Tibial nerve (tissue), 4 donors: Measurements from ENCODE around the gene EIF5A2. TPM values are rescaled to one million over a fixed set of nuclear protein-coding genes. Genes with fewer than 3 reads are reported as not detected.
"Not testable (repeated sequence)": the region's sequence is repeated elsewhere in the genome, so short reads cannot be mapped to it uniquely, and the experiment has no call there.

Experiments
- DNase-seq, 2 donors: peaks; one replicate each; pipeline ENCODE4 v3.0.0-alpha.2; 2019; ENCODE audit warnings: low spot score in 2 of 2
- H3K27ac ChIP-seq, 4 donors: fragments of 200-600 bp; sonication (generic) in 3 of 4; one replicate each; pipeline ENCODE4 v1.5.1; 2017 to 2019; ENCODE audit warnings: mild to moderate bottlenecking in 1 of 4
- H3K27me3 ChIP-seq, 2 donors: fragments of 200-600 bp; sonication (generic) in 1 of 2; one replicate each; pipeline versions ENCODE4 v1.5.1 to v1.6.0; 2017 to 2019
- H3K36me3 ChIP-seq, 3 donors: fragments of 200-600 bp; sonication (generic); one replicate each; pipeline ENCODE4 v1.5.1; 2018 to 2019
- H3K4me1 ChIP-seq, 4 donors: fragments of 200-600 bp; sonication (generic) in 3 of 4; one replicate each; pipeline ENCODE4 v1.5.1; 2017 to 2019
- H3K4me3 ChIP-seq, 4 donors: fragments of 200-600 bp; sonication (generic) in 3 of 4; one replicate each; pipeline ENCODE4 v1.5.1; 2017 to 2019; ENCODE audit warnings: mild to moderate bottlenecking in 1 of 4, moderate library complexity in 1 of 4
- H3K9me3 ChIP-seq, 4 donors: fragments of 200-600 bp; sonication (generic) in 3 of 4; one replicate each; pipeline ENCODE4 v1.5.1; 2017 to 2019
- EP300 ChIP-seq, 2 donors: sonication (generic); formaldehyde crosslinking; IDR thresholded peaks; one replicate each; pipeline ENCODE4 v1.6.1; 2017; ENCODE audit warnings: antibody characterized with exemption in 2 of 2, mild to moderate bottlenecking in 1 of 2
- POLR2A ChIP-seq, 2 donors: fragments of 450-650 bp; IDR thresholded peaks; one replicate each; pipeline ENCODE4 v1.6.1; 2017; ENCODE audit warnings: antibody characterized with exemption in 2 of 2, mild to moderate bottlenecking in 2 of 2, moderate library complexity in 2 of 2
- WGBS, 2 donors: methylation state at CpG; one replicate each; pipeline ENCODE4 v1.1.5; 2018; 5-methylcytosine and 5-hydroxymethylcytosine counted together
- total RNA-seq, 4 donors: library from RNA; depleted of rRNA; stranded (reverse); fragments of >200 nt; gene quantifications; one replicate each; pipeline ENCODE4 v1.1.0, GENCODE V29; 2016
- TF ChIP-seq, protein P1 (sequence below), 5 experiments: fragments of 200-600 bp in 3 of 5; fragments of 450-650 bp in 2 of 5; sonication (generic) in 3 of 5; IDR thresholded peaks; one replicate each; pipeline ENCODE4 v1.5.1; 2016 to 2019; ENCODE audit warnings: antibody characterized with exemption in 5 of 5, mild to moderate bottlenecking in 3 of 5, moderate library complexity in 2 of 5

EIF5A2 gene
- total RNA-seq, 4 donors from 2014 or later = 3.6 to 12.6 (median 6.5) TPM

DNA sequence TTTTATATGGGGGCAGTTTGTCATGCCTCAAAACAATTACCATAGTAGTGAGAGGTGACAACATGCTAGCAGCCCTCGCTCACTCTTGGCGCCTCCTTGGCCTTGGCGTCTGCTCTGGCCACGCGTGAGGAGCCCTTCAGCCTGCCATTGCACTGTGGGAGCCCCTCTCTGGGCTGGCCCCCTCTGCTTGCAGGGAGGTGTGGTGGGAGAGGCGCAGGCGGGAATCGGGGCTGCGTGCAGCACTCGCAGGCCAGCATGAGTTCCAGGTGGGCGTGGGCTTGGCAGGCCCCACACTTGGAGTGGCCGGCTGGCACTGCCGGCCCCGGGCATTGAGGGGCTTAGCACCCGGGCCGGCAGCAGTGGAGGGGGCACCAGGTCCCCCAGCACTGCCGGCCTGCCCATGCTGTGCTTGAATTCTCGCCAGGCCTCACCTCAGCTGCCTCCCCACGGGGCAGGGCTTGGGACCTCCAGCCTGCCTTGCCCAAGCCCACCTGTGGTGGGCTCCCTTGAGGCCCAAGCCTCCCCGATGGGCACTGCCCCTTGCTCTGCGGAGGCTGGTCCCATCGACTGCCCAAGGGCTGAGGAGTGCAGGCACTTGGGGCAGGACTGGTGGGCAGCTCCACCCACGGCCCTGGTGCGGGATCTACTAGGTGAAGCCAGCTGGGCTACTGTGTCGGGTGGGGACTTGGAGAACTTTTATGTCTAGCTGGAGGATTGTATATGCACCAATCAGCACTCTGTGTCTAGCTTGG is 38.8 kb upstream of the EIF5A2 start:
- H3K4me3 ChIP-seq = no peak overlapping the region

DNA sequence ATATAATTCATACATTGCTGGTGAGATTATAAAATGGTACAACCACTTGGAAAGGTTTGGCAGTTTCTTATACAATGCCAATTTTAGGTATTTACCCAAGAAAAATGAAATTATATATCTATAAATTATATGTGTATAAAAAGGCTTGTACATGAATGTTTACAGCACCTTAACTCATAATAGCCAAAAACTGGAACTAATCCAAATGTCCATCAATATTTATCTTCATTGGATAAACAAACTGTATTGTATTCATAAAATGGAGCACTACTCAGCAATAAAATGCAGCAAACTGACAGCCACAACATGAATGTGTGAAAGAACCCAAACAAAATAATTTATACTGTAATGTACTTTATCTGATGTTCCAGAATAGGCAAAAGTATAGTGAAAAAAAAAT is 33.6 kb upstream of the EIF5A2 start:
- Histone ChIP-seq H3K36me3 (no peaks in the 10 kb centered on the region), H3K27ac (no peak overlapping the region), H3K4me1 (no peaks in the 10 kb centered on the region), H3K4me3 (no peak overlapping the region), H3K27me3 (no peaks in the 10 kb centered on the region), H3K9me3 (peaks cover 0 to 44% (median 2%) of the 10 kb centered on the region in 4 donors)
- DNase-seq = no peak
- TF ChIP-seq, protein P1, sequence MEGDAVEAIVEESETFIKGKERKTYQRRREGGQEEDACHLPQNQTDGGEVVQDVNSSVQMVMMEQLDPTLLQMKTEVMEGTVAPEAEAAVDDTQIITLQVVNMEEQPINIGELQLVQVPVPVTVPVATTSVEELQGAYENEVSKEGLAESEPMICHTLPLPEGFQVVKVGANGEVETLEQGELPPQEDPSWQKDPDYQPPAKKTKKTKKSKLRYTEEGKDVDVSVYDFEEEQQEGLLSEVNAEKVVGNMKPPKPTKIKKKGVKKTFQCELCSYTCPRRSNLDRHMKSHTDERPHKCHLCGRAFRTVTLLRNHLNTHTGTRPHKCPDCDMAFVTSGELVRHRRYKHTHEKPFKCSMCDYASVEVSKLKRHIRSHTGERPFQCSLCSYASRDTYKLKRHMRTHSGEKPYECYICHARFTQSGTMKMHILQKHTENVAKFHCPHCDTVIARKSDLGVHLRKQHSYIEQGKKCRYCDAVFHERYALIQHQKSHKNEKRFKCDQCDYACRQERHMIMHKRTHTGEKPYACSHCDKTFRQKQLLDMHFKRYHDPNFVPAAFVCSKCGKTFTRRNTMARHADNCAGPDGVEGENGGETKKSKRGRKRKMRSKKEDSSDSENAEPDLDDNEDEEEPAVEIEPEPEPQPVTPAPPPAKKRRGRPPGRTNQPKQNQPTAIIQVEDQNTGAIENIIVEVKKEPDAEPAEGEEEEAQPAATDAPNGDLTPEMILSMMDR (IDR thresholded peaks at IDR 0.05) = no peak
- no peak for TF ChIP-seq EP300 (IDR thresholded peaks at IDR 0.05)
- TF ChIP-seq POLR2A (IDR thresholded peaks at IDR 0.05) = no peak

More for the DNA sequence above, 38.8 kb upstream of the EIF5A2 start:
- H3K27ac ChIP-seq = no peak overlapping the region
- peaks cover 0 to 7% (median 0%) of the 10 kb centered on the region in 4 donors for H3K9me3 ChIP-seq
- TF ChIP-seq POLR2A (IDR thresholded peaks at IDR 0.05) (no peak), EP300 (IDR thresholded peaks at IDR 0.05) (no peak)
- TF ChIP-seq, protein P1 (IDR thresholded peaks at IDR 0.05) = no peak
- WGBS, 2 donors = 95 to 96% methylated on average over 9 to 19 of the region's 25 CpGs
- no peaks in the 10 kb centered on the region for H3K27me3 ChIP-seq
- no peaks in the 10 kb centered on the region for H3K4me1 ChIP-seq
- DNase-seq = no peak
- H3K36me3 ChIP-seq = no peaks in the 10 kb centered on the region

DNA sequence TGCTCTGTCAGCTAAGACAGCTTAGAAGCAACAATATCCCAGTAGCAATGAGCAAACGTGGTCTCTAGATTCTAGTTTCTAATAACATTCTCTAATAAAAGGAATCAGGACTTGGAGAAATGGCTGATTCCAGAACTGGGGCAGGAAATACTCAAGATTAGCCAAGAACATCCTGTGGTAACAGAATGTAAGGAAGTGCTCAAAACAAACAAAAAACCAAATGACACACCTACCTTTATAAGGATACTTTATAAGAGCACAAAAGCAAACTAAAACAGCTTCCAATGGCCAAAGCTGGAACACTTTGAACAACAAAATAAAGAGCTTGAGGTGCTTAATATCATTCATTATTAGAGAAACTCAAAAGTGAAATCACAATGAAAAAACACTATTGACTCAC is 33.1 kb upstream of the EIF5A2 start:
- no peak for DNase-seq
- Histone ChIP-seq H3K4me3 (no peak overlapping the region), H3K9me3 (peaks cover 0 to 41% (median 2%) of the 10 kb centered on the region in 4 donors), H3K27ac (no peak overlapping the region), H3K36me3 (no peaks in the 10 kb centered on the region), H3K4me1 (no peaks in the 10 kb centered on the region), H3K27me3 (no peaks in the 10 kb centered on the region)
- 68 to 75% methylated on average over 1 of the region's 1 CpG for WGBS, 2 donors
- TF ChIP-seq, protein P1 (IDR thresholded peaks at IDR 0.05) = no peak
- TF ChIP-seq POLR2A (IDR thresholded peaks at IDR 0.05) (no peak), EP300 (IDR thresholded peaks at IDR 0.05) (no peak)

DNA sequence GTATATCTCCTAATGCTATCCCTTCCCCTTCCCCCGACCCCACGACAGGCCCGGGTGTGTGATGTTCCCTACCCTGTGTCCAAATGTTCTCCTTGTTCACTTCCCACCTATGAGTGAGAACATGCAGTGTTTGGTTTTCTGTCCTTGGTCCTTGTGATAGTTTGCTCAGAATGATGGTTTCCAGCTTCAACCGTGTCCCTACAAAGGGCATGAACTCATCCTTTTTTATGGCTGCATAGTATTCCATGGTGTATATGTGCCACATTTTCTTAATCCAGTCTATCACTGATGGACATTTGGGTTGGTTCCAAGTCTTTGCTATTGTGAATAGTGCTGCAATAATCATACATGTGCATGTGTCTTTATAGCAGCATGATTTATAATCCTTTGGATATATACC is 24.6 kb upstream of the EIF5A2 start:
- not testable (repeated sequence) for H3K27me3 ChIP-seq, H3K4me1 ChIP-seq, H3K9me3 ChIP-seq, H3K27ac ChIP-seq, H3K4me3 ChIP-seq, H3K36me3 ChIP-seq, DNase-seq
- 92 to 96% methylated on average over 4 of the region's 4 CpGs for WGBS, 2 donors

DNA sequence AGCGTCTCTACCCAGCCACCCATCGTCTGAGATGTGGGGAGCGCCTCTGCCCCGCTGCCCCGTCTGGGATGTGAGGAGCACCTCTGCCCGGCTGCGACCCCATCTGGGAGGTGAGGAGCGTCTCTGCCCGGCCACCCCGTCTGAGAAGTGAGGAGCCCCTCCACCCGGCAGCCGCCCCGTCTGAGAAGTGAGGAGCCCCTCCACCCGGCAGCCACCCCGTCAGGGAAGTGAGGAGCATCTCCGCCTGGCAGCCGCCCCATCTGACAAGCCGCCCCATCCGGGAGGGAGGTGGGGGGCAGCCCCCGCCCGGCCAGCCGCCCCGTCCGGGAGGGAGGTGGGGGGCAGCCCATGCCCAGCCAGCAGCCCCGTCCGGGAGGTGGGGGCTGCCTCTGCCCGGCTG is 15.1 kb upstream of the EIF5A2 start:
- not testable (repeated sequence) for H3K27ac ChIP-seq, DNase-seq, H3K4me1 ChIP-seq, H3K36me3 ChIP-seq, H3K27me3 ChIP-seq, H3K4me3 ChIP-seq
- 92 to 96% methylated on average over 20 of the region's 27 CpGs for WGBS, 2 donors
- peaks cover 0 to 42% (median 0%) of the 10 kb centered on the region in 4 donors for H3K9me3 ChIP-seq

DNA sequence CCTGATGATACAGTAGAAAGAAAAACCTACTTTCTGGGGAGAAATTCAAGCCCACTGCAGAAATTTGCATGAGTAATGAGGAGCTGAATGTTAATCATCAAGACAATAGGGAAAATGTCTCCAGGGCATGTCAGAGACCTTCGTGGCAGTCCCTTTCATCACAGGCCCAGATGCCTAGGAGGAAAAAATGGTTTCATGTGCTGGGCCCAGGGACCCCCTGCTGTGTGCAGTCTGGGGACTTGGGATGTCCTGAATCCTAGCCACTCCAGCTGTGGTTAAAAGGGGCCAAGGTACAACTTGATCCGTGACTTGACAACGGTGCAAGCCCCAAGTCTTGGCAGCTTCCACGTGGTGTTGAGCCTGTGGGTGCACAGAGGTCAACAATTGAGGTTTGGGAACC is 10.3 kb upstream of the EIF5A2 start:
- Histone ChIP-seq H3K4me3 (no peak overlapping the region), H3K9me3 (peaks cover 0 to 58% (median 4%) of the 10 kb centered on the region in 4 donors), H3K27me3 (no peaks in the 10 kb centered on the region), H3K36me3 (peaks cover 0 to 13% (median 0%) of the 10 kb centered on the region in 3 donors), H3K4me1 (no peaks in the 10 kb centered on the region), H3K27ac (no peak overlapping the region)
- TF ChIP-seq EP300 (IDR thresholded peaks at IDR 0.05) (no peak), POLR2A (IDR thresholded peaks at IDR 0.05) (no peak)
- TF ChIP-seq, protein P1 (IDR thresholded peaks at IDR 0.05) = no peak
- 83% methylated on average over 4 of the region's 4 CpGs for WGBS, 2 donors
- no peak for DNase-seq
